CD4-positive, alpha-beta T cell treated with Interleukin-6 at 100 ng/mL for 8 hours (primary cell): ENCODE results near the gene HTR2A.
"Not testable (repeated sequence)": the region's sequence is repeated elsewhere in the genome, so short reads cannot be mapped to it uniquely, and the experiment has no call there.

Experiments used
- DNase-seq: peaks from one replicate; pipeline ENCODE4 v3.0.0-alpha.2; 2020; ENCODE audit warnings: mixed read lengths, low spot score

Gene HTR2A

DNA sequence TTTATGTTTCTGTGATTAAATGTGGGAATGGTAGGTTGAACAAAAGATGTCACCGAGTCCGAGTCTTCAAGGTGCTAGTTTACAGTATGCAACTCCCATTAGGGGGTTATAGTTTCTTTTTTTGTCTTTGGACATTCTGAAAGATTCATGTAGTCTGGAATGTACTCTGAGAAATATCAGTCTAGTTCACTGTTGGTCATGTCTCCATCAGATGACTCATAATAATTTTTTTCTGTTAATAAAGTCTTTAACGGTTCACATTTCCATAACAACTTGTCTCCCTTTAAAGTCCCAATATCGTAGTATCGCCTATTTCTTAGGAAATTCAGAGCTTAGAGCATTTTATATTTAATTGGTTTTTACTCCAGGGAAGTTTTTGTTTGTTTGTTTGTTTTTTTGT lies 86.4 kb downstream of the HTR2A start:
- no peak for DNase-seq

DNA sequence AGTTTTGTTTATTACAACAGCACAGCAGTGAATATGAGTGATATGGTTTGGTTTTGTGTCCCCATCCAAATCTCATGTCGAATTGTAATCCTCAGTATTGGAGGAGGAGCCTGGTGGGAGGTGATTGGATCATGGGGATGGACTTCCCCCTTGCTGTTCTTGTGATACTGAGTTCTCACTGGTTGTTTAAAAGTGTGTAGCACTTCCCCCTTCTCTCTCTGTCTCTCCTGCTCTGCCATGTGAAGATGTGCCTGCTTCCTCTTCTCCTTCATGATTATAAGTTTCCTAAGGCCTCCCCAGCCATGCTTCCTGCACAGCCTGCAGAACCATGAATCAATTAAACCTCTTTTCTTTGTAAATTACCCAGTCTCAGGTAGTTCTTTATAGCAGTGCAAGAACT lies 91.9 kb downstream of the HTR2A start:
- not testable (repeated sequence) for DNase-seq

DNA sequence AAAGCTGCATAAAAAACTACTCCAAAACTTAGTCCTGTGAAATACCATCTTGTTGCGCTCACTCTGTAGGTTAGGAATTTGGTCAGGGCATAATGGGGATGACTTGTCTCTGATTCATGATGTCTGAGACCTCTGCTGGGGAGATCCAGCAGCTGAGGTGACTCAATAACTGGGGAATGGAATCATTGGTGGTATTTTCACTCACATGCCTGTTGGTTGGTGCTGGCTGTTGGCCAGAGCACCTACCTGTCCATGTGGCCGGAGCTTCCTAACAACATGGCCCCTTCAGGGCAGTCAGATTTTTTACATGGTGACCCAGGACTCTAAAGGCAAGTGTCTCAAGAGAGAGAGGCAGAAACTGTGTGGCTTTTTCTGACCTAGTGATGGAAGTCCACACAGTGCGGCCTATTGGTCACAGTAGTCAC lies 92.5 kb downstream of the HTR2A start:
- DNase-seq = no peak

DNA sequence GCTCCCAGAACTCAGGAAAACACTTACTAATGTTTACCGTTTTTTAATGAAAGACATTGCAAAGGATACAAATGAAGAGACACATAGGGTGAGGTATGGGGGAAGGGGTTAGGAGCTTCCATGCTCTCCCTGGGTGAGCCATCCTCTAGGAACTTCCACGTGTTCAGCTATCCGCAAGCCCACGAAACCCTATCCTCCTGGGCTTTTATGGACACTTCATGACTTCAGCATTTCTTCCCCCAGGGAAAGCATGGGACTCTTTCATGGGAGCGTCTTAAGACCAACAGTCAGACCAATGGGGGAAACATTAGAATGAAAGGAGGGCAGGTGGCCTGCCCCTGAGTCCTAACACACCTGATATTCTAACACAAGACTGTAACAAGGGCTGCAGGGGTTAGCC lies 93.3 kb downstream of the HTR2A start:
- DNase-seq = no peak

DNA sequence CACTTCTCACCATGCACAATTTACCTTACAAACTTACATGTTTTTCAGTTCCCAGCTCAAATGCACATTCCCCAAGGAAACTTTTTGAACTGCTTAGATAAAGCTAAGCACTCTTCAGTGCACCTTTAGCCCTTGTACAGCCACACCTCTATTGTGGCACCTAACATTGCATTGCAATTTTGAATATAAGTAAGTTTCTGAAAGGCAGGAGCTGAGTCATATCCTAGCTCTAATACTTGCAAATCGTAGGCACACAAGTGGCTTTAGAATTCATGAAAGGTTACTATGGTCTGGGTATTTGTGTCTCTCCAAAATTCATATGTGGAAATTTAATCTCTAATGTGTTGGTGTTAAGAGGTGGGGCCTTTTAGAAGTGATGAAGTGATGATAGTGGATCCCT lies 95.0 kb downstream of the HTR2A start:
- DNase-seq = no peak

DNA sequence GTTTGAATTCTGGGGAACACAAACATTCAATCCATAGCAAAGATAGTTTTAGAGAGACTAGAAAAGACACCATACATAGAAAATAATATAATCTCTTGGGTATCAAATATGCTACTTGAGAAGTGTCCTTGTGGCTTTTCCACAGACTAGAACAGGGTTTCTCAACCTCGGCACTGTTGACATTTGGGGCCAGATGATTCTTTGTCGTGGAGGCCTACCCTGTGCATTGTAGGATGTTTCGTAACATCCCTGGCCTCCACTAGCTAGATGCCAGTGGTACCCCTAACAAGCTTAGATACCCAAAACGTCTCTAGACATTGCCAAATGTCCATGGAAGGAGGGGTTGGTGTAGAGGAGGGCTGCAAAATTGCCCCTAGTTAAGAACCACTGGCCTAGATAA lies 97.7 kb downstream of the HTR2A start:
- DNase-seq = no peak

DNA sequence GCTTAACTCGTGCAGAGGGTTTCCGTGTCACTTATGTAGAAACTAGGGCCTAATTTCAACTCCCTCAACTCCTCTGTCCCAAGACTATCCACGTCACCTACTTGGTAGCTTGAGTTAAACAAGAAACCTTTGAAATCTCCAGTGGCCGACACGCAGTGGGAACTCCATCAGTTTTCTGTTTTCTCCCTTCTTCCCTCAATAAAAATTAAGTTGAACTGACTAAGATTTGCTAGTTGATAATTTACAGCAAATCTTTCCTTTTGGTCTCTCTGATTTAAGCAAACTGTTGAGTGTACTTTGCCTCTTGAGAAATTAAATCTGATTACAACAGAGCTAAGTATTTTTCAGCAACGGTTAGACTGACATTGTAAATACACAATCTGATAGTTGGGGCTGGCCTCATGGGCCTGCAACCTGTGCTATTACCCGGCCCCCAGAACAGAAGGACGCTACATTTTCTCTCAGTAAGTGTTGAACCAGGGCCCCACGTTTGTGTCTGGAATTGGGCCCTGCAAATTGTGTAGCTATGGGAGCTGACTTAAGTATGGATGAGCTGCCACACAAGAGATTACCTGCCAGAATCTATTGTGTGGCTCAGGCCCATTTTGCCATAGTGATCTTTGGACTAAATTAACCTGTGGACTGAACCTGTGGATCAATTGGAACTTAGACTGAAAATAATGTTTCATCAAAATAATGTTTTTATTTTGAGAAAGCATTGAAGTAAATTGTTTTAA lies 99.2 kb downstream of the HTR2A start:
- DNase-seq = no peak

DNA sequence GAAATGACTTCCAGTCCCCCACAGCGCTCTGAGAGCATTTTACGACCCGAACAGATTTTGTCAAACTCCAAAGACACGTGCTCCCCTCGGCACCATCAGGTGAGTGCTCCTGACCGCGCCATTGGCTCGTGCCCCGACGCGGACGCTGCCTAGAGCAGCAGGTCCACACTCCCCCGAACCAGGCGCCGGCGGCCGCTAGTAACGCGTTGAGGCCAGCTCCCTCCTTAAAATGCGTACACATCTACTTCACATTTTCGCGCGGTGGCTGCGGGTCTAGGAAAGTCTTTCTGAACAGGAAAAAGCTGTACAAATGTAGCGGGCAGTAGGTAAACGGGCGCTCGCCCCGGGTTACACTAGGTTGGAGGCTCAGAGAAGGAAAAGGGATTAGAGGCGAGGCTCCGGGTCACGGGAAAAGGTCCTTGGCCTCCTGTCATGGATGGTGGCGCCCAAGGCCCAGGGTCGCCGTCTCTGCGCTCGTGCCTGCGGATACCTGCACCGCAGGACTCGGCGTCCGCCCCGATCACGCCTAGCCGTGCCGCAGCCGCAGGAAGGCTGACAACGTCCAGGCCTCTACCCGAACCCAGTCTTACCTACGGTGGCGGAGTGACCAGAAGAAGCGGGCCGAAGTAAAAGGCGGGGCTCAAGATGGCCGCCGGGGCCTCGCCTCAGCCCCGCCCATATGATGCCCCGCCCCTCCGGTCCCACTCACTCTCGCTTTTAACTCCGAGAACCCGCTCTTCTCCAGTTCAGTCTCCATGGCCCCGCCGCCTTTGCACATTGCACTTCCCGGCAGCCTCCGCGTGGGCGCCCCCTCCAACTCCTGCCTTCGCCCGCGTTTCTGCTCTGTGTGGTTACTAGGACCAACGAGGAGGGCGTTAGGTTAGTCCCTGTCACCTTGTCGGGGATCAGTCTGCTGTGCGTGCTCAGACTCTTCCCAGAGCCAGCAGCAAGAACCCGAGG lies 100.1 kb downstream of the HTR2A start, which contains the start of gene ESD:
TSS of gene ESD (minus strand) at position 647 of the 960 bp plus-strand sequence. CDS start 5,748 bp downstream, outside the sequence.
- peak; percentile 88 for DNase-seq

DNA sequence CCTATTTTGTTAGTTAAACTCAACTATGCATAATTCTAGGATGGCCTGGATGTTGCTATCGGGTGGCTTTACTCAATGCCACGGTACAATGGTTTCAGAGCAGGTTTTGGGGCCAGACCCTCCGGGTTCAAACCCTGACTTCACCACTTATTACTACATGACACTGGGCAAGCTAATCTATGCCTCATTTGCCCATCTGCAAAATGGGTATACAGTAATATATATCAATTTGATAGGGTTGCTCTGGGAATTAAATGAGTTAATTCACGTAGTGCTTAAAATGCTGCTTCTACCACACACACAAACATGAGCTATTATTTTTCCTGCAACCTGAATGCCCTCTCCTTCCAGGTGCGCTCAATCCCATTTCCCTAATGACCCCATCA lies 100.7 kb downstream of the HTR2A start:
- no peak for DNase-seq

DNA sequence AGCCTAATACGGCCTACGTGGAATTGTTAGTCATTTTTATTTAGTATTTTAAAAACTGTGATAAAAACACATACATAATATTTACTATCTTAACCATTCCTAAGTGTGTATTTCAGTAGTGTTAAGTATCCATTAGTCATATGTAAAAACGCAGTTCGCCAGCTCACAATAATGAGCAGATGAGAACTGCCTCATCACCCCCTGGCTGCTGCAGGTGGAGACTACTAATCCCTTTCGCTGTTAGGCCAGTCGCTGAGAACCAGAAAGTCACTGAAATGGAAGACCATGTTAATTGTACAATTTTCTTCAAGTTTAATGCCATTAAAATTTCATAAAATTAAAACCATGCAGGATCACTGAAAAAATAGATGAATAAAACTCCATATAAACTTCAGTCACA lies 101.5 kb downstream of the HTR2A start:
- no peak for DNase-seq

DNA sequence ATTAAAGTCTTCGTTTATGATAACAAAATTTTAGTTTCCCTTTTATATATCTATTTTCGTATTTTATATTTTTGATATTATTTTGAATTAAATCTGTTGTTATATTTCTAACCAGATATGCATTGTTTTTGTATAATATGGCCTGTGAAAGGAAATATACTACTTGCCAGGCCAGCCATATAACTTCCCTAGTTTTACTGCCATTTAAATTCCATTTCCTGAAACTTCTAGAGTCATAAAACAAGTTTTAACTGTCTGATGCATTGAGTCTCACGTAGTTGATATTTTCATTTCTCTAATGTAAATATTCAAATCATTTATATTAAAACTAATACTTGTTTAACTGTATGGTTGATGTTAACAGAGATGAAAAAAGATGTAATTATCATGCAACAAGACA lies 113.3 kb downstream of the HTR2A start:
- DNase-seq = no peak

DNA sequence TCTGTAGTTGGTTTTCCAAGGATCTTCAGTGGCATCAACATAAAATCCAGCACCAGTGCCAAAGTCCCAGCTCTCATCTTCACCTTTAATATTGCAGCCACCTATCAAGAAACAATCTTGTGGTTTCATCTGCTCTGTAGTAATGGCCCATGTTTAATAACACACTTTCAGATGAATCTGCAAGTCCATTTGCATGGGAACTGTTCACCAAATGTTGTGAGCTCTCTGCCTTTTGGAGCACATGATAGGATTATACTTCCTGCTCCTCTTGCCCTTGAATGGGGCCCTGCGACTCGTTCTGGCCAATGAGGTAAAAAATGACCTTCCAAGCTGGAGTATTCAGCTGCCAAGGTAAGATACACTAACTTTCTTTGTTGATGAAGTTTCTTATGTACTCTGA lies 114.2 kb downstream of the HTR2A start:
- DNase-seq = no peak

DNA sequence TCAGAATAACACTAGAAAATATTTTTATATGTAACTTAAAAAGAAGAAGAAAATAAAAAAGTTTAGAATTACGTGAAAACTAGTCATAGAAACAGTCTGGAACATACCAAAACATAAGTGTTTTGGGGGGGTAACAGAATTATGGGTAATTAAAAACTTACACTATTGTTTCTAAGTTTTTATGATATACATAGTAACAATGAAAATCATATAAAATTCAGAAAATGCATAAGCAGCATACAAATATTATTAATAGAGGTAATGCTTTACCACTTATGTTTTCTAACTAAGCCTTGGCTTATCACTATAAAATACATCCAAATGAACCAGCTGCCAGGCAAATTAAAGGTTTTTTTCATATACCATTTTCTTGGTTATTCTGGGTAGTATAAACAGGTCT lies 114.8 kb downstream of the HTR2A start:
- no peak for DNase-seq
